HG03280 (cell line): ENCODE data around the gene NRGN.

Experiments used
- ATAC-seq: cut with Tn5 transposase; IDR thresholded peaks from one replicate; pipeline ENCODE4 v1.9.1; 2021; ENCODE audit warnings: mild to moderate bottlenecking, moderate library complexity; ENCODE audit not compliant: unreplicated experiment

Gene NRGN

GRCh38 chr11:124779568-124779967 is 39.8 kb downstream of the NRGN start:
- ATAC-seq = no peak

GRCh38 chr11:124783002-124783401 is 43.3 kb downstream of the NRGN start:
- no peak for ATAC-seq

GRCh38 chr11:124784051-124784450 is 44.3 kb downstream of the NRGN start:
- ATAC-seq = no peak

DNA sequence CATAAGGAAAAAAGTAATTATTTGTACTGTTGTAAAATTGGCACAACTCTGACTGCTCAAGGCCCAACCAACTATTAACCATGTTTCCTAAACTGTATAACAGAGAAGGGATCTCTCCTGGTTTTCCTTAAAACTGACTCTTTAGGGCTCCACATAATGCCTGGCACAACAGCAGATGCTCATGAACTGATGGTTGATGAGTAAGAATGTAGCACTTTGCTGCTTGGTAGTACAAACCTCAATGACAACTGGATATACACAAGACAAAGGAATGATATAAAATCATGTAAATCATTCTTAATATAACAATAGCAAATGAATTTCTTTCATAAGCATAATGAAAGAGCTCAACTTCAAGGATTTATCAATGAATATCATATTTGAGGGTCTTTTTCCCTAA is 48.8 kb downstream of the NRGN start:
- ATAC-seq = no peak

GRCh38 chr11:124791626-124792341 is 52.0 kb downstream of the NRGN start:
- peak; percentile 84 for ATAC-seq

DNA sequence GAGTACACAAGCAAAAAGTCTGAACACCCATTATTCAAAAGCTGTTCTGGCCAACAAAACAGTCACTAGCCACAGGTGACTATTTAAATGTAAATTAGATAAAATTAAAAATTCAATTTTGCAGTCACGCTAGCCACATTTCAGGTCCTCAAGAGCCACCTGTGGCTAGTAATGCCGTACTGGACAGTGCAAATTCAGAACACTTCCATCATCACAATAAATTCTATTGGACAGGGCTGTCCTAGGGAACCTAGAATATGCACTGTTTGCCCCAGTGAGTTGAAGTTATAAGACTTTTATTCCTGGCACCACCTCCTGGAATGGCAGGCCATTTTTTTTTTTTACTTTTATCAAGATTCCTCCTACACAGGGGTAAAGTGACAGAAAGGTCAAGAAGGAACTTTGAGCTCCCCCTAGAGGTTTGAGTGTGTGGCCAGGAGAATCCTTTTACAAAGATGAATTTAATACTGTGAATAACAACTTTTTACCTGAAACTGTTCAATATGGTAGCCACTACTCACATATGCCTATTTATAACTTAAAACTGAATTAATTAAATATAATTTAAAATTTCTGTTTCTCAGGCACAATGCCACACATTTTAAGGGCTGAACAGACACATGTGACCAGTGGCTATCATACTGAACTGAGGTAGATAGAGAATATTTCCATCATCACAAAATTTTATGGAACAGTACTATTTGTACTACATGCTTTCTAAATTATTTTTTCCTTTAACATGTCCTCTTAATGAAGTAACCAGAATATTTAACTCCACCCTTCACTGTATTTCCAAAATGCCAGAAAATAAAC is 53.9 kb downstream of the NRGN start:
- ATAC-seq = no peak

GRCh38 chr11:124796312-124796711 is 56.6 kb downstream of the NRGN start:
- no peak for ATAC-seq
